ENCODE data around the gene PPP2R3B.
"Not testable (repeated sequence)": the region's sequence is repeated elsewhere in the genome, so short reads cannot be mapped to it uniquely, and the experiment has no call there.

PPP2R3B gene

GRCh38 chrX:355329-356050 lies 31.2 kb downstream of the PPP2R3B start:
- H3K27ac ChIP-seq: no peak overlapping the region
- no peak for DNase-seq (ENCODE audit: low read depth, low spot score)

DNA sequence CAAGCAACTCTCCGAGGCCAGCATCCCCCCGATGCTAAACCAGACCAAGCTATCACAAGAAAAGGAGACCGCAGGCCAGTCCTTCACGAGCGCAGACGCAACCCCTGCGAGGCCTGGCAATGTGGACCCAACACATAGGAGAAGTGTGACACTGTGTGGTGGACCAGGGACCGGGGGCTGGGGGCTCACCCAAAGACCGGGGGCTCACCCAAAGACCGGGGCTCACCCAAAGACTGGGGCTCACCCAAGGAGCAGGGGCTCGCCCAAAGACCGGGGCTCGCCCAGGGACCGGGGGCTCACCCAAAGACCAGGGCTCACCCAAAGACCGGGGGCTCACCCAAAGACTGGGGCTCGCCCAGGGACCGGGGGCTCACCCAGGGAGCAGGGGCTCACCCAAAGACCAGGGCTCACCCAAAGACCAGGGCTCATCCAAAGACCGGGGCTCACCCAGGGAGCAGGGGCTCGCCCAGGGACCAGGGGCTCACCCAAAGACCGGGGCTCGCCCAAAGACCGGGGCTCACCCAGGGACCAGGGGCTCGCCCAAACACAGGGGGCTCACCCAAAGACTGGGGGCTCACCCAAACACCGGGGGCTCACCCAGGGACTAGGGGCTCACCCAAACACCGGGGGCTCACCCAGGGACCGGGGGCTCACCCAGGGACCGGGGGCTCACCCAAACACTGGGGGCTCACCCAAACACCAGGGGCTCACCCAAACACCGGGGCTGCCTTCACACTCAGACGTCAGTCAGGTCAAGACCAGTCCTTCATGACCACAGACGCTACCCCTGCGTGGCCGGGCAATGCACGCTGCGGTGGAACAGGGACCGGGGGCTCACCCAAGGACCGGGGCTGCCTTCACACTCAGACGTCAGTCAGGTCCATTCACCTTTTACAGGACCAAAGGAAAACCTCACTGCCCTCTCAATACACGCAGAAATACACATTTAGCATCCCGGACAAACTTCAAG lies 32.9 kb downstream of the PPP2R3B start:
- H3K27ac ChIP-seq: no peak overlapping the region
- DNase-seq (ENCODE audit: low read depth, low spot score): no peak

DNA sequence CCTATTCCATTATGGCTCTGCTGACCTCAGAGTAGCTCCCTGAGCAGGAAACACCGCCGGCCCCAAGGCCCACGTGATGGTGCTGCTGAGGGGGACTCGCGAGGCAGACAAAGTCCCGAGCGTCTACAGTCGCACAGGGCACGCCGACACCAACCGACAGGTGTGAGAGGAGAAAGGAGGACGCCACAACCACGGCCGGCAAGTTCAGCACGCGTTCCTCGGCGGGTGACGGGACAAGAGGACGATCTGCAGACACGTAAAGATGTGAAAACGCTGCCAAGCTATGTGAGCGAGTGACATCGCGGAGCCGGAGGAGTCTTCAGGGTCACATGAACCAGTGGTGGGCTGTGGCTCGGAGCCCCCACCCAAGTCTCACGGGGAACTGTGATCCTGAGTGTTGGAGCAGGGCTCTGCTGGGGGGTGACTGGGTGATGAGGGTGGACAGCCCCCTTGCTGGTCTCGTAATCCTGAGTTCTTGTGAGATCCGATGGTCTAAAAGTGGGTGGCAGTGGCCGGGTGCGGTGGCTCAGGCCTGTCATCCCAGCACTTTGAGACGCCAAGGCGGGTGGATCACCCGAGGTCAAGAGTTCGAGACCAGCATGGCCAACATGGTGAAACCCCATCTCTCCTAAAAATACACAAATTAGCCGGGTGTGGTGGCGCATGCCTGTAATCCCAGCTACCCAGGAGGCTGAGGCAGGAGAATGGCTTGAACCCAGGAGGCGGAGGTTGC lies 34.0 kb downstream of the PPP2R3B start:
- DNase-seq (ENCODE audit: low read depth, low spot score): no peak
- H3K27ac ChIP-seq: no peak overlapping the region

GRCh38 chrX:352181-352580 lies 34.5 kb downstream of the PPP2R3B start:
- no peak overlapping the region for H3K27ac ChIP-seq
- DNase-seq (ENCODE audit: low read depth, low spot score): no peak

- no peak overlapping the region for H3K27ac ChIP-seq
- no peak for DNase-seq (ENCODE audit: low read depth, low spot score)
Measured at GRCh38 chrX:351736-352135, 35.0 kb downstream of the PPP2R3B start.

DNA sequence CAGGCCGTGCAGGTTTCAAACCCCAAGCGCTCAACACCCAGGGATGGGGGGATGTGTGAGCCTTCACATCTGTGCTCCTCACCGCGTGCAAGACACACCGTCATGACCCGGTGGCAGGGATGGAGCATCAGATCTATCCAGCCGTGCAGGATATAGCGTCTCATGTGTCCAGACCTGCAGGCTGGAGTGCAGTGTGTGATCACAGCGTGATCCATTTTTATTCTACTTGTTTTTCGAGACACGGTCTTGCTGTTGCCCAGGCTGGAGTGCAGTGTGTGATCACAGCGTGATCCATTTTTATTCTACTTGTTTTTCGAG lies 35.4 kb downstream of the PPP2R3B start:
- DNase-seq (ENCODE audit: low read depth, low spot score); H3K27ac ChIP-seq: not testable (repeated sequence)

DNA sequence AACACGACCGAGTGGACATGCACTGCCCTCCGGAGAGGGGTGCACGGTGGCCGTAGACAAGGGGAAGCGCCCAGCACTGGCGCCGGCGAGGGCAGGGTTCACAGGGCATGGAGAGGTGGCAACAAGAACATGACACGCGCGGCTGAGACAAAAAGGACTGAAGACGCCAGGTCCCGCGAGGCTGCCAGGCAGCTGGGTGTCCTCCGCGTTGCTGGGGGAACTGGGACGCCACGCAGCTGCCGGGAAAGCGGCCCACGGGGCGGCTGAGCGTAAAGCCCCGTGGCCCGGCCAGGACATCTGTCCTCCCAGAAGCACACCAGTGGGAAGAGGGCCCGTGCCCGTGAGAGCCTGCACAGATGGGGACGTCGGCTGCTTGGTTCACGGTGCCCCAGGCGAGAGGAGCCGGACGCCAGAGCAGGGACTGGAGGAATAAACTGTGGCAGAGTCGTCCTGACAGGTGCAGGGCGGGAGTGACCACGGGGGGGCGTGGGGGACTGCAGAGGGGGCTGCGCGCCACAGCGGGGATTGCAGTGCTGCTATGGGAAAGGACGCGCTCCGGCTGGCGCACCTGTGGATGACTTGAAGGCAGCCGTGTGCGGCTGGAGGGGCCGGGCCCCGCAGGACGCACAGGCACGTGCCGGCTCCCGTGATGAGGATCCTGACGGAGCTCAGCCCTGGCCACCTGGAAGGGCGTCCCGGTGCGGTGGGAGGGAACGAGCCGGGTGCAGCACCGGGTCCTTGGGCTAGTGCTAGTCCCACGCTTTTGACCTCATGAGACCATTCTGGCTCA lies 36.0 kb downstream of the PPP2R3B start:
- H3K27ac ChIP-seq: no peak overlapping the region
- no peak for DNase-seq (ENCODE audit: low read depth, low spot score)

GRCh38 chrX:350148-350533 lies 36.6 kb downstream of the PPP2R3B start:
- no peak for DNase-seq (ENCODE audit: low read depth, low spot score)
- no peak overlapping the region for H3K27ac ChIP-seq

DNA sequence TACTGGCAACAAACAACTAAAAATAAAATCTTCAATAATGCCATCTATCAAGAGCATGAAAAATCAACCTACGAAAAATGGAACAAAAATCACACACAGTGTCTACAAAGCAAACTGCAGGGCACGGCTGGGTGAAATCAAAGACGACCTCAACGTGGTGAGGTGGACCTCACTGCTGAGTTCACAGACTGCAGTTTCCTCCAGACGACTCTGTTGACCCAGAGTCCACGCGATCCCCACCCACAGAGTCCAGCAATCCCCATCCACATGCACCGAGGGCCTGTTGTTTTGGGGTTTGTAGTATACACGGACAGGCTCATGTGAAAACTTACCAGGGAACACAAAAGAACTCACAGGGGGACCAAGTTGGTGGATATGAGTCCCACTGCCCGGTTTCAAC lies 37.0 kb downstream of the PPP2R3B start:
- no peak for DNase-seq (ENCODE audit: low read depth, low spot score)

GRCh38 chrX:349196-349595 lies 37.5 kb downstream of the PPP2R3B start:
- H3K27ac ChIP-seq: no peak overlapping the region
- no peak for DNase-seq (ENCODE audit: low read depth, low spot score)

More for the DNA sequence above, 37.0 kb downstream of the PPP2R3B start:
- H3K27ac ChIP-seq: no peak overlapping the region

- no peak overlapping the region for H3K27ac ChIP-seq
- no peak for DNase-seq (ENCODE audit: low read depth, low spot score)
Measured at GRCh38 chrX:348461-349117, 38.1 kb downstream of the PPP2R3B start.

DNA sequence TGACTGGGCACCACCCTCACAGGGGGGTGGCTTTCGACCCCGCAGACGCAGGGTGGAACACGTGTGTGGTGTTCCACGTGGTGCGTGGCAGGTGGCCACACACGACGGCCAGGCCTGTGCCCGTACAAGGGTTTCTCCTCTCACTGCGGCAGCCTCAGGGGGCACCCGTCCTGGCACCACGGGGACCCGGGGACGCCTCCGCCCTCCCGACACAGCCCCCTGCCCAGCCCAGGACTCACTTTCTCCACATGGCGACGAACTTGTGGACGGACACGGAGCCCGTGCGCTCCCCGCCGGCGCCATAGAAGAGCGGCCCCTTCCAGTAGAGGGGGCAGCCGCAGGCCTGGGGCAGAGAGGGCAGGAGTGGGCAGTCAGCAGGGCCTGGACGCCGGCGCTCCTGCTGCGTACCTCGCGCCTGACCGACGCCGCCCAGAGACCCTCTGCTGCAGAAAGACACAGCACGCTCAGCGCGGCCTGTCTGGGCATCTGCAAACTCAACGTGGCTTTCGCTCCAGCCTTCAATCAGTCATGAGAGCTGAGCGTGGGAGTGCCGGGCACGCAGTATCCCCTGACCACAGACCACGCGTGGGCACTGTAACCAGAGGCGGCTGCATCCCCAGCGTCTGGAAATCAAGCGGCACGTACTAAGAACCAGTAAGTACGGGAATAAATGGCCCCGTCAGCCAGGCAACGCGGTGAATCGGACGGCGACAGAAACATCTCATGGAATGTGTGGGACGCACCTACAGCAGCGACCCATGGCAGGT lies 39.2 kb downstream of the PPP2R3B start:
- no peak for DNase-seq (ENCODE audit: low read depth, low spot score)
- H3K27ac ChIP-seq: no peak overlapping the region

DNA sequence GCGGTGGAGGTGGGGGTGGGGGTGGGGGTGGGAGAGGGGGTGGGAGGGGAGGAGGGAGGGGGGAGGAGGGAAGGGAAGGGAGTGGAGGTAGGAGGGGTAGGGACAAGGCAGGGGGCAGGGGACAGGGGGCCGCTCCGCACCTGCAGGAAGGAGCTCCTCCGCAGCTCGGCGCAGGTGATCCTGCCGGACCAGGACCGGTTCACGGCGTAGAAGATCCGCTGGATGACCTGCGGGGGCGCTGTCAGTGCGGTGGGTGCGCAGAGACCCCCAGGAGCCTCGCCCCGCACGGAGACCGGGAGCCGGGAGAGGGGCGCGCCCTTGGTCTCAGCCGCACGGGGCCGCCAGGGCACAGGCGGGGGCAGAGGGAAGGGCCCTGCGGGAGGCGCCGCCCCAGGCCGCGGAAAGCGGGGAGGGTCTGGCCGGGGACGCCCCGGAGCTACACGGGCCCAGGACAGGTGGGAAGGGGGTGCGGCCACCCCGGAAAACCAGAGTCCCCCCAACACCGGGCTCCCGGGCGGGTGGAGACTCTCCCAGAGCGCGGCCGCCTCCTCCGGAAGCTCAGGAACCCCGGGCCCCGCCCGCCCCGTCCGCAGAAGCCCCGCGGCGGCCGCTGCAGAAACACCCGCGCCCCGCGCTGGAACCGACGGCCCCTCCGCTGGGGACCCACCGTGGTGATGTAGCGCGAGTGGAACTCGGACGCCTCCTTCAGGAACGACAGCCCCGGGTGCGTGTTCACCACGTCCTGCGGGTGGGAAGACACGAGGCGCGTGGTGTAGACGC lies 40.5 kb downstream of the PPP2R3B start:
- H3K27ac ChIP-seq: no peak overlapping the region
- DNase-seq (ENCODE audit: low read depth, low spot score): no peak

DNA sequence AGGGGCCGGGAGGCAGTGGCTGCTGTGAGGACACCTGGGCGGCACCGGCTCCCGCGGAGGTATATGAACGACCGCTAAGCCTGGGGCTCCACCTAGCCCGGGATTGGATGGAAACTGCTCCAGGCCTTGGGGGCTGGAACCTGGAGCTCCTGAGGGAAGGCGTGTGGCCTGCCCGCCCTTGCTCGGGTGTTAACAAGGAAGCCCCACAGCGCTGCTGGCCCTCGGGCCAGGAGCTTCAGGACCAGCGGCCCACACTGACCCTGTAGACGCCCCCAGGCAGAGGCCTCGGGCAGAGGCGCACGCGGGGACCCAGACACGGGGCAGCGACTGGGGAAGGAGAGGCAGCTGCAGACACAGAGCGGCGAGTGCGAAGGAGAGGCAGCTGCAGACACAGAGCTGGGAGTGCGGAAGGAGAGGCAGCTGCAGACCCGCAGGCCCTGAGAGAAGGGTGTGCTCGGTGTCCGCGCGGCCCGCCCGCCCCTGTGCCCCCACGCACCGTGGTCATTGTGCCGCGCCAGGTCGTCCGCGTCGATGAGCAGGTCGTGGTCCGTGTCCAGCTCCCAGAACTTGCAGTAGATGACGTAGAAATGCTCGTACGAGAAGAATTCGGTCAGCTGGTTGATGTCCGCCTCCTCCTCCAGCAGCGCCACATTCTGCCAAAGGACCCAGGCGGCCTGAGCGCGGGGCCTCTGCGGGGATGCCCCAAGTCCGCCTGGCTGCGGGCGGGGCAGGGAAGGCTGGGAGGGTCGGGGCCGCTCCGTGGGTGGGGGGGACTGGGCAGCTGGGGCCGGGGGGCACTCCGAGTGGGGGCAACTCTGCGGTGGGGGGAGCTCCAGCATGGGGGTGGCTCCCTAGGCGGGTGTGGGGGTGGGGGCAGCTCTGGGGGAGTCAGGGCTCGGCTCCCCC lies 41.4 kb downstream of the PPP2R3B start:
- no peak overlapping the region for H3K27ac ChIP-seq
- no peak for DNase-seq (ENCODE audit: low read depth, low spot score)

DNA sequence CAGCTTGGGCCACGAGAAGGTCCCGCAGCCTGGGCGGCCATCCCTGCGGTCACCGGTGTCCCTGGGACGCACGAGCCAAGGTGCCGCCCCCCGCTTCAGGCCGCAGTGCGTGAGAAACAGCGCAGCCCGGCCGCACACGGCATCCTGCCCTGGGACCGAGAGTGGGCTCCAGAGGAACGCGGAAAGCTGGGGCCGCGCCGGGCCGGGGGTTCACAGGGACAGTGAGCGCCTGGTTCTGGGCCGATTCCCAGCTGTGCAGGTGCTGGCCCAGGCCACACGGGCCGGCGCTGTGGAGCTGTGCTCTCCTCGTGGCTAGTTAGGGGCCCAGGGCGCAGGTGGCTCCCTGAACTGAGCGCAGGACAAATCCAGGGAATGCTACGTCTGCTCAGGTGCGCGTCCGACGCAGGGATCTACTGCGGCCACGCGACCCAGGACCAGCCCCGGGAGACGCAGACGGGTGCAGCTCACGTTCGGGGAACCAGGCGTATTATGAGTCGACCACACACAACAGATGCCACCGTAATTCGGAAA lies 42.3 kb downstream of the PPP2R3B start:
- no peak for DNase-seq (ENCODE audit: low read depth, low spot score)

GRCh38 chrX:341541-342101 lies 45.1 kb downstream of the PPP2R3B start:
- H3K27ac ChIP-seq: no peak overlapping the region
- DNase-seq (ENCODE audit: low read depth, low spot score): no peak

More for the DNA sequence above, 42.3 kb downstream of the PPP2R3B start:
- no peak overlapping the region for H3K27ac ChIP-seq

Data from epithelial cell of prostate (primary cell).